Uterus (tissue), 4 donors: ENCODE results near the gene SMARCD2. TPM values are rescaled to one million over a fixed set of nuclear protein-coding genes. Genes with fewer than 3 reads are reported as not detected.

Experiments
- DNase-seq, 2 donors: peaks; one replicate each; pipeline ENCODE4 v3.0.0-alpha.2; 2019 to 2020
- H3K27ac ChIP-seq, 2 donors: fragments of 200-600 bp; sonication (generic); 1 replicate in 1 of 2; 2 replicates in 1 of 2; pipeline ENCODE4 v1.5.1; 2016 to 2018
- H3K27me3 ChIP-seq, 2 donors: fragments of 200-600 bp; sonication (generic); one replicate each; pipeline ENCODE4 v1.5.1; 2018 to 2019; ENCODE audit warnings: control low read depth in 1 of 2
- H3K36me3 ChIP-seq, 2 donors: fragments of 200-600 bp; sonication (generic); one replicate each; pipeline ENCODE4 v1.5.1; 2019; ENCODE audit warnings: control low read depth in 1 of 2
- H3K4me1 ChIP-seq, 2 donors: fragments of 200-600 bp; sonication (generic); one replicate each; pipeline ENCODE4 v1.5.1; 2018 to 2019; ENCODE audit warnings: control low read depth in 1 of 2
- H3K4me3 ChIP-seq, 2 donors: fragments of 200-600 bp; sonication (generic); 1 replicate in 1 of 2; 2 replicates in 1 of 2; pipeline ENCODE4 v1.5.1; 2018 to 2019; ENCODE audit warnings: mild to moderate bottlenecking in 1 of 2
- H3K9me3 ChIP-seq, 2 donors: fragments of 200-600 bp; sonication (generic); one replicate each; pipeline ENCODE4 v1.5.1; 2019; ENCODE audit warnings: control low read depth in 1 of 2
- CTCF ChIP-seq, 4 experiments: fragments of 200-600 bp in 2 of 4; fragments of 450-650 bp in 2 of 4; sonication (generic) in 2 of 4; IDR thresholded peaks; one replicate each; pipeline ENCODE4 v1.5.1; 2016 to 2019; ENCODE audit warnings: antibody characterized with exemption in 4 of 4, mild to moderate bottlenecking in 2 of 4, moderate library complexity in 1 of 4
- POLR2A ChIP-seq, 2 donors: fragments of 450-650 bp; IDR thresholded peaks; one replicate each; pipeline ENCODE4 v1.6.1; 2016; ENCODE audit warnings: antibody characterized with exemption in 2 of 2, mild to moderate bottlenecking in 1 of 2, moderate library complexity in 1 of 2
- intact Hi-C: fragments of 100-400 bp; cut with DNase I; formaldehyde crosslinking; loops from one replicate; pipeline ENCODE4 v1.15.1; 2023; ENCODE audit warnings: low total_unique reads
- total RNA-seq, 4 donors: library from RNA; depleted of rRNA in 3 of 4; stranded (reverse); fragments of >200 nt in 3 of 4; gene quantifications; one replicate each; pipeline versions ENCODE4 v1.1.0 to v1.2.4, GENCODE V29; 2014 to 2023
- donor health status: DM: yes; HTN: yes; CAD: no.

SMARCD2 gene
- total RNA-seq, 4 donors from 2014 or later, result 72.9 to 205 (median 101) TPM

GRCh38 chr17:63817736-63818385 is 24.6 kb downstream of the SMARCD2 start:
- Histone ChIP-seq H3K27me3 (no peaks in the 10 kb centered on the region), H3K4me1 (no peaks in the 10 kb centered on the region), H3K36me3 (no peaks in the 10 kb centered on the region), H3K27ac (no peak overlapping the region), H3K4me3 (no peak overlapping the region), H3K9me3 (no peaks in the 10 kb centered on the region)
- TF ChIP-seq POLR2A (IDR thresholded peaks at IDR 0.05), result no peak
- TF ChIP-seq CTCF (IDR thresholded peaks at IDR 0.05), result no peak
- intact Hi-C loops, result no loop called here
- no peak for DNase-seq

- H3K4me3 ChIP-seq, result no peak overlapping the region
- no peaks in the 10 kb centered on the region for H3K27me3 ChIP-seq
- TF ChIP-seq CTCF (IDR thresholded peaks at IDR 0.05) (no peak), POLR2A (IDR thresholded peaks at IDR 0.05) (no peak)
- no peaks in the 10 kb centered on the region for H3K4me1 ChIP-seq
- H3K36me3 ChIP-seq, result no peaks in the 10 kb centered on the region
- no peaks in the 10 kb centered on the region for H3K9me3 ChIP-seq
- no peak for DNase-seq
- intact Hi-C loops, result no loop called here
- no peak overlapping the region for H3K27ac ChIP-seq
These were observed 25.8 kb downstream of the SMARCD2 start for GRCh38 chr17:63816669-63817068.

GRCh38 chr17:63816123-63816522 is 26.4 kb downstream of the SMARCD2 start:
- TF ChIP-seq POLR2A (IDR thresholded peaks at IDR 0.05) (no peak), CTCF (IDR thresholded peaks at IDR 0.05) (no peak)
- no peaks in the 10 kb centered on the region for H3K9me3 ChIP-seq
- intact Hi-C loops, result no loop called here
- no peaks in the 10 kb centered on the region for H3K27me3 ChIP-seq
- H3K27ac ChIP-seq, result no peak overlapping the region
- no peak for DNase-seq
- no peaks in the 10 kb centered on the region for H3K4me1 ChIP-seq
- H3K4me3 ChIP-seq, result no peak overlapping the region
- no peaks in the 10 kb centered on the region for H3K36me3 ChIP-seq

GRCh38 chr17:63809970-63810369 is 32.5 kb downstream of the SMARCD2 start:
- intact Hi-C loops, result no loop called here
- Histone ChIP-seq H3K27me3 (no peaks in the 10 kb centered on the region), H3K4me1 (no peaks in the 10 kb centered on the region), H3K4me3 (no peak overlapping the region), H3K36me3 (no peaks in the 10 kb centered on the region), H3K9me3 (no peaks in the 10 kb centered on the region), H3K27ac (no peak overlapping the region)
- no peak for TF ChIP-seq POLR2A (IDR thresholded peaks at IDR 0.05)
- no peak for TF ChIP-seq CTCF (IDR thresholded peaks at IDR 0.05)
- DNase-seq, result no peak

- H3K27ac ChIP-seq, result no peak overlapping the region
- no peaks in the 10 kb centered on the region for H3K36me3 ChIP-seq
- H3K4me1 ChIP-seq, result no peaks in the 10 kb centered on the region
- H3K4me3 ChIP-seq, result no peak overlapping the region
- no peaks in the 10 kb centered on the region for H3K9me3 ChIP-seq
- DNase-seq, result no peak
- TF ChIP-seq POLR2A (IDR thresholded peaks at IDR 0.05), result no peak
- TF ChIP-seq CTCF (IDR thresholded peaks at IDR 0.05), result no peak
- no peaks in the 10 kb centered on the region for H3K27me3 ChIP-seq
- intact Hi-C loops, result no loop called here
These were observed 36.9 kb downstream of the SMARCD2 start for GRCh38 chr17:63805591-63805990.
